H1 (cell line): ENCODE measurements around the gene GPR65. TPM values are rescaled to one million over a fixed set of nuclear protein-coding genes. Genes with fewer than 3 reads are reported as not detected.

Experiments
- CTCF ChIA-PET: fragments of 300-600 bp; sonication (Branson Sonifier 250); formaldehyde crosslinking; loops from one replicate; lab custom pipeline; 2021; ENCODE audit not compliant: partially characterized antibody; lab: Charles Lee
- POLR2A ChIA-PET: fragments of 300-600 bp; sonication (Branson Sonifier 250); formaldehyde crosslinking; loops from one replicate; lab custom pipeline; 2021; ENCODE audit warnings: inconsistent platforms; ENCODE audit not compliant: partially characterized antibody; lab: Charles Lee
- DNase-seq, 2 experiments: peaks; one replicate each; pipeline versions ENCODE4 v3.0.0 to v3.0.0-alpha.2; 2010 to 2022; ENCODE audit warnings: low spot score in 2 of 2, low read depth in 1 of 2, mixed read lengths in 1 of 2
- FAIRE-seq: peaks from 2 replicates; lab custom pipeline; 2011; peaks lifted over from hg19 to GRCh38; lab: Jason Lieb, UNC
- H2AFZ ChIP-seq: 2 replicates; pipeline ENCODE4 v1.8.1; 2012; ENCODE audit warnings: low read length, inconsistent platforms
- H2AK5ac ChIP-seq: 2 replicates; pipeline ENCODE4 v1.6.1; 2013; ENCODE audit warnings: low read depth, low read length
- H2BK120ac ChIP-seq: replicated peaks from 2 replicates; pipeline ENCODE3; 2013; ENCODE audit warnings: low read depth, low read length, inconsistent platforms
- H2BK12ac ChIP-seq: 2 replicates; pipeline ENCODE4 v1.6.1; 2013; ENCODE audit warnings: low read depth, low read length
- H2BK15ac ChIP-seq: 2 replicates; pipeline ENCODE4 v1.6.1; 2013; ENCODE audit warnings: low read length
- H2BK20ac ChIP-seq: 2 replicates; pipeline ENCODE4 v1.6.1; 2013; ENCODE audit warnings: low read length
- H2BK5ac ChIP-seq: 2 replicates; pipeline ENCODE4 v1.6.1; 2013; ENCODE audit warnings: low read depth, low read length
- H3K14ac ChIP-seq: 2 replicates; pipeline ENCODE4 v1.6.1; 2013; ENCODE audit warnings: inconsistent platforms; ENCODE audit not compliant: insufficient read length
- H3K18ac ChIP-seq: 2 replicates; pipeline ENCODE4 v1.6.1; 2013; ENCODE audit warnings: low read length; ENCODE audit errors: extremely low read depth
- H3K23ac ChIP-seq: 2 replicates; pipeline ENCODE4 v1.6.1; 2013; ENCODE audit warnings: inconsistent platforms; ENCODE audit not compliant: insufficient read length
- H3K23me2 ChIP-seq: 2 replicates; pipeline ENCODE4 v1.6.1; 2013; ENCODE audit warnings: low read depth, low read length
- H3K27ac ChIP-seq: 2 replicates; pipeline ENCODE4 v1.6.1; 2011; ENCODE audit warnings: low read depth, low read length, inconsistent platforms
- H3K27me3 ChIP-seq, 4 experiments: replicated peaks in 1 of 4; 1 replicate in 1 of 4; 2 replicates in 3 of 4; pipeline versions ENCODE4 v1.6.1 to v1.8.1; 2011 to 2013; ENCODE audit warnings: low read length in 3 of 4, mild to moderate bottlenecking in 3 of 4, inconsistent platforms in 2 of 4, mixed read lengths in 2 of 4, moderate library complexity in 1 of 4; ENCODE audit not compliant: control insufficient read depth in 3 of 4, insufficient read depth in 3 of 4; ENCODE audit errors: extremely low read depth in 1 of 4
- H3K36me3 ChIP-seq, 4 experiments: 2 replicates each; pipeline versions ENCODE4 v1.6.1 to v1.8.1; 2011 to 2013; ENCODE audit warnings: mild to moderate bottlenecking in 4 of 4, low read length in 3 of 4, moderate library complexity in 2 of 4, control low read depth in 1 of 4, inconsistent platforms in 1 of 4; ENCODE audit not compliant: insufficient read depth in 4 of 4, control insufficient read depth in 2 of 4
- H3K4ac ChIP-seq: replicated peaks from 2 replicates; pipeline ENCODE3; 2013; ENCODE audit warnings: low read length, low read depth, mixed read lengths, inconsistent platforms; ENCODE audit not compliant: insufficient read length
- H3K4me1 ChIP-seq, 4 experiments: replicated peaks in 1 of 4; 1 replicate in 1 of 4; 2 replicates in 3 of 4; pipeline versions ENCODE4 v1.6.1 to v1.8.1; 2011 to 2013; ENCODE audit warnings: low read length in 3 of 4, inconsistent platforms in 2 of 4, mixed read lengths in 1 of 4; ENCODE audit not compliant: insufficient read depth in 4 of 4, control insufficient read depth in 3 of 4
- H3K4me2 ChIP-seq, 2 experiments: 2 replicates each; pipeline versions ENCODE4 v1.6.1 to v1.8.1; 2011 to 2013; ENCODE audit warnings: low read depth in 2 of 2, low read length in 2 of 2, control low read depth in 1 of 2, inconsistent platforms in 1 of 2, mild to moderate bottlenecking in 1 of 2; ENCODE audit not compliant: insufficient read depth in 1 of 2
- H3K4me3 ChIP-seq, 4 experiments: fragments of 200-600, 300-600 bp in 1 of 4; sonication (generic), shearing (Covaris generic), sonication (Bioruptor Twin) in 1 of 4; 2 replicates each; pipeline versions ENCODE4 v1.5.1 to v1.8.1; 2011 to 2016; ENCODE audit warnings: low read length in 4 of 4, low read depth in 3 of 4, control low read depth in 2 of 4, inconsistent platforms in 2 of 4, mild to moderate bottlenecking in 2 of 4, mixed read lengths in 1 of 4, moderate library complexity in 1 of 4; ENCODE audit not compliant: insufficient read depth in 2 of 4; ENCODE audit errors: extremely low read depth in 1 of 4
- H3K56ac ChIP-seq: replicated peaks from 2 replicates; pipeline ENCODE3; 2013; ENCODE audit warnings: low read depth, mild to moderate bottlenecking, mixed read lengths, low read length, inconsistent platforms; ENCODE audit not compliant: insufficient read length
- H3K79me1 ChIP-seq: 2 replicates; pipeline ENCODE4 v1.6.1; 2013; ENCODE audit warnings: low read depth, low read length, control low read depth
- H3K79me2 ChIP-seq, 2 experiments: 2 replicates each; pipeline versions ENCODE4 v1.6.1 to v1.8.1; 2012 to 2013; ENCODE audit warnings: low read length in 2 of 2, mild to moderate bottlenecking in 2 of 2, inconsistent platforms in 1 of 2; ENCODE audit not compliant: insufficient read depth in 2 of 2, control insufficient read depth in 1 of 2
- H3K9ac ChIP-seq, 4 experiments: replicated peaks in 1 of 4; 1 replicate in 1 of 4; 2 replicates in 3 of 4; pipeline versions ENCODE4 v1.6.1 to v1.8.1; 2011 to 2013; ENCODE audit warnings: low read depth in 3 of 4, low read length in 3 of 4, control low read depth in 2 of 4, mild to moderate bottlenecking in 2 of 4, moderate library complexity in 2 of 4, inconsistent platforms in 1 of 4; ENCODE audit errors: extremely low read depth in 1 of 4
- H3K9me3 ChIP-seq, 2 experiments: 2 replicates each; pipeline versions ENCODE4 v1.6.1 to v1.8.1; 2012 to 2013; ENCODE audit warnings: mild to moderate bottlenecking in 2 of 2, moderate library complexity in 2 of 2, control low read depth in 1 of 2, inconsistent platforms in 1 of 2, low read depth in 1 of 2, low read length in 1 of 2, mixed read lengths in 1 of 2; ENCODE audit not compliant: insufficient read depth in 2 of 2
- H4K20me1 ChIP-seq, 2 experiments: replicated peaks in 1 of 2; 2 replicates each; pipeline versions ENCODE3 to v1.8.1; 2011 to 2013; ENCODE audit warnings: inconsistent platforms in 2 of 2, low read length in 2 of 2, mild to moderate bottlenecking in 1 of 2; ENCODE audit not compliant: insufficient read depth in 2 of 2, control insufficient read depth in 1 of 2
- H4K5ac ChIP-seq: 2 replicates; pipeline ENCODE4 v1.6.1; 2013; ENCODE audit warnings: low read length, low read depth, mixed read lengths, inconsistent platforms; ENCODE audit not compliant: insufficient read length
- H4K8ac ChIP-seq: 2 replicates; pipeline ENCODE4 v1.8.0; 2013; ENCODE audit warnings: mild to moderate bottlenecking, moderate library complexity, low read length, inconsistent platforms; ENCODE audit not compliant: insufficient read depth; ENCODE audit errors: extremely low read depth
- H4K91ac ChIP-seq: replicated peaks from 2 replicates; pipeline ENCODE3; 2013; ENCODE audit warnings: low read length, mixed read lengths, inconsistent platforms; ENCODE audit not compliant: insufficient read length
- CHD2 ChIP-seq: IDR thresholded peaks from 2 replicates; pipeline ENCODE4 v1.6.1; 2012; ENCODE audit warnings: low read length, improper control_type of control experiment
- CTBP2 ChIP-seq: IDR thresholded peaks from 2 replicates; pipeline ENCODE4 v1.7.0; 2011; ENCODE audit warnings: borderline replicate concordance, mild to moderate bottlenecking, moderate library complexity, mixed read lengths, low read length; ENCODE audit not compliant: insufficient read depth, insufficient read length
- HDAC6 ChIP-seq: IDR thresholded peaks from one replicate; pipeline ENCODE4 v1.7.1; 2012; ENCODE audit warnings: low read depth, mild to moderate bottlenecking, inconsistent platforms, low read length, moderate library complexity
- POLR2A ChIP-seq, 2 experiments: IDR thresholded peaks; 1 replicate in 1 of 2; 2 replicates in 1 of 2; pipeline ENCODE4 v1.6.1; 2011; ENCODE audit warnings: low read depth in 2 of 2, low read length in 2 of 2, mild to moderate bottlenecking in 2 of 2; ENCODE audit errors: control extremely low read depth in 1 of 2
- SP1 ChIP-seq: IDR thresholded peaks from 2 replicates; pipeline ENCODE4 v1.6.1; 2011; ENCODE audit warnings: low read depth, low read length
- SP2 ChIP-seq: IDR thresholded peaks from 2 replicates; pipeline ENCODE4 v1.6.1; 2012; ENCODE audit warnings: mild to moderate bottlenecking, low read length, inconsistent platforms
- WGBS, 2 experiments: shearing (Covaris generic) in 1 of 2; methylation state at CpG; one replicate each; pipeline versions ENCODE4 v1.1.6 to v1.1.7; 2013 to 2015; ENCODE audit warnings: low lambda C conversion rate in 2 of 2, mixed read lengths in 2 of 2, inconsistent platforms in 1 of 2, low coverage in 1 of 2, missing lambda C conversion rate in 1 of 2; ENCODE audit not compliant: insufficient replicate concordance in 2 of 2, insufficient coverage in 1 of 2, insufficient read length in 1 of 2; ENCODE audit errors: extremely low coverage in 1 of 2, missing lambda C conversion rate in 1 of 2; 5-methylcytosine and 5-hydroxymethylcytosine counted together
- polyA plus RNA-seq, 7 experiments: library from polyadenylated mRNA; depleted of rRNA in 3 of 7; stranded (reverse) in 5 of 7; unstranded in 2 of 7; fragments of >200 nt in 5 of 7; fragments of 200-250 nt in 2 of 7; gene quantifications; 1 replicate in 5 of 7; 2 replicates in 1 of 7; 4 replicates in 1 of 7; pipeline versions ENCODE4 v1.2.1 to v1.2.3, GENCODE V29; 2011 to 2013; ENCODE audit warnings: missing spikeins in 2 of 7, mixed read lengths in 2 of 7
- total RNA-seq: library from RNA; stranded (reverse); fragmentation: NEBNext Ultra II Directional; extraction: Animal tissue kit (Norgen Biotek cat#: 25700); gene quantifications from 2 replicates; pipeline ENCODE4 v1.2.1, GENCODE V29; 2021
- TF ChIP-seq, protein P1 (sequence below): IDR thresholded peaks from 2 replicates; pipeline ENCODE4 v1.6.1; 2012; ENCODE audit warnings: inconsistent platforms

GPR65 gene
- total and polyA plus RNA-seq, 2 of the 8 experiments (the other 6 are each of a cell fraction or from before 2014, with no cell fraction given): not detected

DNA sequence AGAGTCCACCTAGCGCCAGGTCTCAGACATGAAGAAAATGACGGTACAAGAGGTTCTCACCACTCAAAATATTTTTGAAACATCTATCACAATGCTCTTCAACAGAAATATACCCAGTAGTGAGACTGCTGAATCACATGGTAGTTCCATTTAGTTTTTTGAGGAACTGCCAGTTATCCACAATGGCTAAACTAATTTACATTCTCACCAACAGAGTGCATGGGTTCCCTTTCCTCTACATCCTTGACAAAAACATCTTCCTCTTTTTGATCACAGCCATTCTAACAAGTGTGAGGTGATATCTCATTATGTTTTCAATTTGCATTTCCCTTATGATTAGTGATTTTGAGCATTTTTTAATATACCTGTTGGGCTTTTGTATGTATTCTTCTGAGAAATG, 5.7 kb upstream of the GPR65 start:
- Histone ChIP-seq H4K20me1 (no peaks in the 10 kb centered on the region), H3K18ac (no peak overlapping the region), H3K27me3 (no peaks in the 10 kb centered on the region), H3K9me3 (no peaks in the 10 kb centered on the region), H4K8ac (no peak overlapping the region), H3K23ac (no peak overlapping the region), H3K4me3 (no peak overlapping the region), H2AK5ac (no peak overlapping the region), H2AFZ (no peak overlapping the region), H2BK20ac (no peak overlapping the region), H2BK120ac (no peak overlapping the region), H3K4ac (no peak overlapping the region), H3K36me3 (no peaks in the 10 kb centered on the region), H4K5ac (no peak overlapping the region), H3K23me2 (no peaks in the 10 kb centered on the region), H3K79me2 (no peaks in the 10 kb centered on the region), H2BK12ac (no peak overlapping the region), H4K91ac (no peak overlapping the region), H3K4me1 (no peaks in the 10 kb centered on the region), H3K56ac (no peak overlapping the region), H3K4me2 (no peak overlapping the region), H3K14ac (no peak overlapping the region), H2BK15ac (no peak overlapping the region), H3K27ac (no peak overlapping the region), H2BK5ac (no peak overlapping the region), H3K9ac (no peak overlapping the region), H3K79me1 (no peaks in the 10 kb centered on the region)
- WGBS, 2 experiments: 100% methylated on average over 2 of the region's 2 CpGs; no CpG with 5 or more reads in 1 of the 2 experiments
- FAIRE-seq (no peak), DNase-seq (no peak)
- no peak for TF ChIP-seq CTBP2
- TF ChIP-seq, protein P1, sequence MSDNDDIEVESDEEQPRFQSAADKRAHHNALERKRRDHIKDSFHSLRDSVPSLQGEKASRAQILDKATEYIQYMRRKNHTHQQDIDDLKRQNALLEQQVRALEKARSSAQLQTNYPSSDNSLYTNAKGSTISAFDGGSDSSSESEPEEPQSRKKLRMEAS: no peak
- TF ChIP-seq SP2: no peak
- no peak for TF ChIP-seq POLR2A (IDR thresholded peaks at IDR 0.05; ENCODE audit: control extremely low read depth in 1 of 2, low read depth in 2 of 2, low read length in 2 of 2)
- no peak for TF ChIP-seq HDAC6
- TF ChIP-seq CHD2: no peak
- no peak for TF ChIP-seq SP1
- POLR2A ChIA-PET: no interaction called here
- CTCF ChIA-PET: no interaction called here
